SK-N-SH (cell line): ENCODE data around the gene TDO2. TPM values are rescaled to one million over a fixed set of nuclear protein-coding genes. Genes with fewer than 3 reads are reported as not detected.

Experiments used
- CTCF ChIA-PET: fragments of 300-600, 350-600 bp; formaldehyde crosslinking; extraction: SDS; loops from one replicate; lab custom pipeline; 2021; lab: Yijun Ruan, JAX
- POLR2A ChIA-PET: fragments of 350-600 bp; sonication (Branson Sonifier 250); formaldehyde crosslinking; extraction: SDS; loops from one replicate; lab custom pipeline; 2020; ENCODE audit warnings: antibody characterized with exemption, inconsistent platforms; lab: Yijun Ruan, JAX
- DNase-seq: peaks from one replicate; pipeline ENCODE4 v3.0.0; 2012
- H2AFZ ChIP-seq: fragments of 200-600 bp; sonication (generic); 2 replicates; pipeline ENCODE4 v1.8.1; 2016; ENCODE audit warnings: antibody characterized with exemption, mild to moderate bottlenecking, low read depth
- H3F3A ChIP-seq: fragments of 200-600 bp; sonication (generic); replicated peaks from 2 replicates; pipeline ENCODE3; 2016; ENCODE audit warnings: antibody characterized with exemption, mild to moderate bottlenecking; ENCODE audit not compliant: insufficient read depth
- H3K27ac ChIP-seq, 2 experiments: fragments of 200-500 bp in 1 of 2; fragments of 200-600 bp in 1 of 2; sonication (Bioruptor generic) in 1 of 2; sonication (generic), shearing (Covaris generic) in 1 of 2; 2 replicates each; pipeline versions ENCODE4 v1.5.1 to v1.6.1; 2014 to 2016; ENCODE audit warnings: low read depth in 2 of 2, inconsistent platforms in 1 of 2, low read length in 1 of 2, mild to moderate bottlenecking in 1 of 2, mixed read lengths in 1 of 2
- H3K27me3 ChIP-seq: fragments of 200-600 bp; sonication (generic), shearing (Covaris generic); 2 replicates; pipeline ENCODE4 v1.6.1; 2016; ENCODE audit warnings: mixed run types; ENCODE audit not compliant: insufficient read depth
- H3K36me3 ChIP-seq, 2 experiments: fragments of 200-500 bp in 1 of 2; fragments of 200-600 bp in 1 of 2; sonication (Bioruptor generic) in 1 of 2; sonication (generic) in 1 of 2; replicated peaks in 1 of 2; 2 replicates each; pipeline versions ENCODE3 to v1.5.1; 2014 to 2016; ENCODE audit warnings: low read length in 1 of 2, mild to moderate bottlenecking in 1 of 2; ENCODE audit not compliant: insufficient read depth in 2 of 2, control insufficient read depth in 1 of 2
- H3K4me1 ChIP-seq, 2 experiments: fragments of 200-500 bp in 1 of 2; fragments of 200-600 bp in 1 of 2; sonication (Bioruptor generic) in 1 of 2; sonication (generic), shearing (Covaris generic) in 1 of 2; 2 replicates each; pipeline versions ENCODE4 v1.5.1 to v1.6.1; 2014 to 2016; ENCODE audit warnings: low read depth in 1 of 2, low read length in 1 of 2, mixed run types in 1 of 2; ENCODE audit not compliant: insufficient read depth in 2 of 2, control insufficient read depth in 1 of 2
- H3K4me2 ChIP-seq: fragments of 200-600 bp; sonication (generic), shearing (Covaris generic); 2 replicates; pipeline ENCODE4 v1.6.1; 2017; ENCODE audit warnings: mixed run types
- H3K4me3 ChIP-seq, 2 experiments: fragments of 200-500 bp in 1 of 2; fragments of 200-600 bp in 1 of 2; sonication (Bioruptor generic) in 1 of 2; sonication (generic), shearing (Covaris generic) in 1 of 2; 2 replicates each; pipeline versions ENCODE4 v1.5.1 to v1.8.1; 2014 to 2016; ENCODE audit warnings: low read depth in 2 of 2, inconsistent platforms in 1 of 2, low read length in 1 of 2, mild to moderate bottlenecking in 1 of 2, mixed read lengths in 1 of 2, moderate library complexity in 1 of 2
- H3K79me2 ChIP-seq: fragments of 200-600 bp; sonication (generic); 2 replicates; pipeline ENCODE4 v1.8.1; 2017; ENCODE audit warnings: mild to moderate bottlenecking; ENCODE audit not compliant: insufficient read depth
- H3K9ac ChIP-seq: fragments of 200-600 bp; sonication (generic); 2 replicates; pipeline ENCODE4 v1.6.1; 2017; ENCODE audit warnings: mixed run types
- H3K9me2 ChIP-seq: fragments of 200-600 bp; sonication (generic); 2 replicates; pipeline ENCODE4 v1.6.1; 2017; ENCODE audit warnings: mixed run types
- H3K9me3 ChIP-seq: fragments of 200-600 bp; sonication (generic); 2 replicates; pipeline ENCODE4 v1.6.1; 2017; ENCODE audit warnings: mixed run types, mild to moderate bottlenecking, moderate library complexity
- H4K20me1 ChIP-seq: fragments of 200-600 bp; sonication (generic); 2 replicates; pipeline ENCODE4 v1.6.1; 2017; ENCODE audit warnings: mild to moderate bottlenecking, mixed run types; ENCODE audit not compliant: insufficient read depth
- CTCF ChIP-seq: fragments of 200-600 bp; sonication (generic); IDR thresholded peaks from 2 replicates; pipeline ENCODE4 v1.6.1; 2017; ENCODE audit warnings: antibody characterized with exemption, mild to moderate bottlenecking, moderate library complexity
- EZH2phosphoT487 ChIP-seq: fragments of 200-600 bp; sonication (generic); IDR thresholded peaks from 2 replicates; pipeline ENCODE4 v1.6.1; 2017; ENCODE audit warnings: low read depth, mixed run types, mild to moderate bottlenecking, antibody characterized with exemption, moderate library complexity, borderline replicate concordance
- FOXM1 ChIP-seq: IDR thresholded peaks from 2 replicates; pipeline ENCODE4 v1.4.0; 2012; ENCODE audit warnings: low read depth, mild to moderate bottlenecking
- GATA2 ChIP-seq: sonication (generic); formaldehyde crosslinking; IDR thresholded peaks from 2 replicates; pipeline ENCODE4 v1.5.0; 2020; ENCODE audit warnings: mild to moderate bottlenecking, missing genetic modification reagents
- IRF3 ChIP-seq: fragments of 150-350 bp; IDR thresholded peaks from 2 replicates; pipeline ENCODE4 v1.6.1; 2016; ENCODE audit warnings: mild to moderate bottlenecking, low read depth, low read length
- MXI1 ChIP-seq: IDR thresholded peaks from 2 replicates; pipeline ENCODE4 v1.6.1; 2012; ENCODE audit warnings: mild to moderate bottlenecking, low read depth, low read length, improper control_type of control experiment
- PBX3 ChIP-seq: IDR thresholded peaks from 2 replicates; pipeline ENCODE4; 2012
- RAD21 ChIP-seq: IDR thresholded peaks from 2 replicates; pipeline ENCODE4 v1.6.1; 2012; ENCODE audit warnings: mild to moderate bottlenecking, low read length
- RCOR1 ChIP-seq: fragments of 150-350 bp; IDR thresholded peaks from 2 replicates; pipeline ENCODE4 v1.6.1; 2017; ENCODE audit warnings: antibody characterized with exemption, low read length
- REST ChIP-seq: IDR thresholded peaks from 2 replicates; pipeline ENCODE4 v1.6.1; 2012; ENCODE audit warnings: mild to moderate bottlenecking, low read depth, low read length, moderate library complexity
- RFX5 ChIP-seq: IDR thresholded peaks from 2 replicates; pipeline ENCODE4 v1.6.1; 2012; ENCODE audit warnings: mild to moderate bottlenecking, improper control_type of control experiment, low read length
- RXRA ChIP-seq: IDR thresholded peaks from 2 replicates; pipeline ENCODE4 v1.4.0; 2012; ENCODE audit warnings: low read depth, mild to moderate bottlenecking, borderline replicate concordance
- TCF12 ChIP-seq: IDR thresholded peaks from 2 replicates; pipeline ENCODE4 v1.4.0; 2012
- TEAD4 ChIP-seq: IDR thresholded peaks from 2 replicates; pipeline ENCODE4 v1.4.0; 2012; ENCODE audit warnings: mild to moderate bottlenecking, borderline replicate concordance; ENCODE audit not compliant: insufficient read depth
- USF1 ChIP-seq: IDR thresholded peaks from 2 replicates; pipeline ENCODE4 v1.4.0; 2012; ENCODE audit warnings: low read depth, borderline replicate concordance
- ZBTB33 ChIP-seq: IDR thresholded peaks from 2 replicates; pipeline ENCODE4 v1.4.0; 2012; ENCODE audit warnings: low read depth, borderline replicate concordance
- WGBS: methylation state at CpG from one replicate; pipeline ENCODE4 v1.1.6; 2017; ENCODE audit warnings: low lambda C conversion rate; 5-methylcytosine and 5-hydroxymethylcytosine counted together
- polyA plus RNA-seq, 3 experiments: library from polyadenylated mRNA; depleted of rRNA; stranded (reverse); fragments of >200 nt; gene quantifications; 2 replicates each; pipeline ENCODE4 v1.2.3, GENCODE V29; 2012

TDO2 gene
- polyA plus RNA-seq, 1 of the 3 experiments (the other 2 are of a cell fraction), result not detected

GRCh38 chr4:155877971-155878370 lies 25.5 kb upstream of the TDO2 start:
- no peaks in the 10 kb centered on the region for H3K36me3 ChIP-seq
- no peak overlapping the region for H3K9ac ChIP-seq
- no peaks in the 10 kb centered on the region for H4K20me1 ChIP-seq
- no peak overlapping the region for H3K4me2 ChIP-seq
- no peak overlapping the region for H3K4me3 ChIP-seq
- no peak overlapping the region for H3K27ac ChIP-seq
- H3K4me1 ChIP-seq, result no peaks in the 10 kb centered on the region
- H2AFZ ChIP-seq, result no peak overlapping the region
- no peak for DNase-seq
- ChIA-PET POLR2A (no interaction called here), CTCF (no interaction called here)
- H3K27me3 ChIP-seq, result no peaks in the 10 kb centered on the region
- H3K79me2 ChIP-seq, result no peaks in the 10 kb centered on the region
- no peaks in the 10 kb centered on the region for H3K9me2 ChIP-seq
- no peaks in the 10 kb centered on the region for H3K9me3 ChIP-seq
- H3F3A ChIP-seq, result no peaks in the 10 kb centered on the region
- 31% methylated on average over 3 of the region's 4 CpGs for WGBS
- no peak for TF ChIP-seq TEAD4
- no peak for TF ChIP-seq EZH2phosphoT487
- no peak for TF ChIP-seq FOXM1
- TF ChIP-seq CTCF, result no peak
- no peak for TF ChIP-seq GATA2 (CRISPR knock-in tag)
- no peak for TF ChIP-seq RXRA
- no peak for TF ChIP-seq USF1
- no peak for TF ChIP-seq TCF12
- TF ChIP-seq REST, result no peak
- TF ChIP-seq PBX3, result no peak
- TF ChIP-seq RCOR1, result no peak
- no peak for TF ChIP-seq ZBTB33
- TF ChIP-seq MXI1, result no peak
- TF ChIP-seq IRF3, result no peak
- no peak for TF ChIP-seq RAD21
- TF ChIP-seq RFX5, result no peak
